GM18507 (cell line): Measurements from ENCODE around the gene MED13.

Experiments used
- DNase-seq: peaks from one replicate; pipeline ENCODE4 v3.0.0; 2011; ENCODE audit warnings: low read depth; ENCODE audit not compliant: insufficient read length; ENCODE audit errors: extremely low spot score
- FAIRE-seq: peaks from 2 replicates; lab custom pipeline; 2011; peaks lifted over from hg19 to GRCh38; lab: Jason Lieb, UNC

The MED13 gene

GRCh38 chr17:62064791-62065563 lies at the start of gene MED13:
MED13 (minus strand) TSS chr17:62065278; CDS start chr17:62065205, 73 bp downstream.
- FAIRE-seq (peak; percentile 36), DNase-seq (no peak)

GRCh38 chr17:62112229-62112628 lies 47.2 kb upstream of the MED13 start:
- no peak for DNase-seq
- no peak for FAIRE-seq

- DNase-seq (no peak), FAIRE-seq (no peak)
These were observed 46.6 kb upstream of the MED13 start for GRCh38 chr17:62111562-62112171.

GRCh38 chr17:62110923-62111484 lies 45.9 kb upstream of the MED13 start:
- FAIRE-seq (no peak), DNase-seq (no peak)

GRCh38 chr17:62109924-62110323 lies 44.8 kb upstream of the MED13 start:
- DNase-seq (no peak), FAIRE-seq (no peak)

GRCh38 chr17:62109378-62109902 lies 44.4 kb upstream of the MED13 start:
- DNase-seq (peak; percentile 70), FAIRE-seq (peak; percentile 92)

GRCh38 chr17:62105861-62106260 lies 40.8 kb upstream of the MED13 start:
- no peak for FAIRE-seq
- no peak for DNase-seq

- no peak for FAIRE-seq
- DNase-seq = no peak
These were observed 40.3 kb upstream of the MED13 start for GRCh38 chr17:62105357-62105756.

GRCh38 chr17:62101515-62101914 lies 36.4 kb upstream of the MED13 start:
- no peak for DNase-seq

GRCh38 chr17:62101090-62101489 lies 36.0 kb upstream of the MED13 start:
- DNase-seq = no peak

More at GRCh38 chr17:62101515-62101914, 36.4 kb upstream of the MED13 start:
- FAIRE-seq = no peak

GRCh38 chr17:62100055-62100454 lies 35.0 kb upstream of the MED13 start:
- DNase-seq (no peak), FAIRE-seq (no peak)

More at GRCh38 chr17:62101090-62101489, 36.0 kb upstream of the MED13 start:
- no peak for FAIRE-seq

GRCh38 chr17:62099532-62099931 lies 34.5 kb upstream of the MED13 start:
- no peak for FAIRE-seq
- no peak for DNase-seq

GRCh38 chr17:62098623-62099231 lies 33.6 kb upstream of the MED13 start:
- DNase-seq (peak; percentile 52), FAIRE-seq (peak; percentile 86)

- no peak for DNase-seq
- no peak for FAIRE-seq
These were observed 31.3 kb upstream of the MED13 start for GRCh38 chr17:62096401-62096670.

- no peak for FAIRE-seq
- DNase-seq = no peak
These were observed 29.1 kb upstream of the MED13 start for GRCh38 chr17:62094175-62094574.

- FAIRE-seq = peak; percentile 81
- peak; percentile 58 for DNase-seq
These were observed 28.4 kb upstream of the MED13 start for GRCh38 chr17:62093188-62094155.

- no peak for DNase-seq
- no peak for FAIRE-seq
These were observed 27.7 kb upstream of the MED13 start for GRCh38 chr17:62092784-62093183.

- DNase-seq (no peak), FAIRE-seq (no peak)
These were observed 26.7 kb upstream of the MED13 start for GRCh38 chr17:62091804-62092203.

GRCh38 chr17:62090868-62091267 lies 25.8 kb upstream of the MED13 start:
- no peak for DNase-seq
- FAIRE-seq = no peak
